PC-3 (cell line): ENCODE data around the gene FOXK1. TPM values are rescaled to one million over a fixed set of nuclear protein-coding genes. Genes with fewer than 3 reads are reported as not detected.

ENCODE experiments used
- ATAC-seq: fragments of 200-7000 bp; cut with Tn5 transposase; 2 replicates; pipeline ENCODE4 v1.9.1; 2020; ENCODE audit warnings: mild to moderate bottlenecking, moderate library complexity
- BruUV-seq: library from RNA; stranded (reverse); fragments of 400-500 nt; replicated peaks from 2 replicates; lab custom pipeline; 2021; lab: Mats Ljungman, UMichigan
- CTCF ChIA-PET: fragments of 300-600 bp; sonication (Branson Sonifier 250); formaldehyde crosslinking; loops from one replicate; lab custom pipeline; 2022; ENCODE audit warnings: antibody characterized with exemption; lab: Charles Lee
- POLR2A ChIA-PET: fragments of 300-600 bp; sonication (Branson Sonifier 250); formaldehyde crosslinking; loops from one replicate; lab custom pipeline; 2022; ENCODE audit warnings: antibody characterized with exemption; ENCODE audit not compliant: unreplicated experiment; lab: Charles Lee
- DNase-seq: peaks from one replicate; pipeline ENCODE4 v3.0.0-alpha.2; 2015
- H2AFZ ChIP-seq: fragments of 300-600 bp; sonication (generic); 2 replicates; pipeline ENCODE4 v1.6.0; 2016; ENCODE audit warnings: antibody characterized with exemption, low read length
- H3F3A ChIP-seq: fragments of 300-600 bp; sonication (generic); one replicate; pipeline ENCODE4 v1.6.0; 2017; ENCODE audit warnings: antibody characterized with exemption, low read length, control low read depth, mild to moderate bottlenecking; ENCODE audit not compliant: unreplicated experiment
- H3K27ac ChIP-seq: fragments of 300-600 bp; sonication (generic); 2 replicates; pipeline ENCODE4 v1.5.1; 2016; ENCODE audit warnings: mild to moderate bottlenecking, low read length
- H3K27me3 ChIP-seq: fragments of 300-600 bp; sonication (generic); 2 replicates; pipeline ENCODE4 v1.6.1; 2016; ENCODE audit warnings: low read length, mixed read lengths
- H3K36me3 ChIP-seq: fragments of 300-600 bp; sonication (generic); 2 replicates; pipeline ENCODE4 v1.6.1; 2016; ENCODE audit warnings: low read depth, mixed run types, low read length, mixed read lengths
- H3K4me1 ChIP-seq: fragments of 300-600 bp; sonication (generic); 2 replicates; pipeline ENCODE4 v1.5.1; 2016; ENCODE audit warnings: low read length; ENCODE audit not compliant: insufficient read depth
- H3K4me2 ChIP-seq: fragments of 300-600 bp; sonication (generic); 2 replicates; pipeline ENCODE4 v1.6.0; 2016; ENCODE audit warnings: low read length
- H3K4me3 ChIP-seq: fragments of 300-600 bp; sonication (generic); 2 replicates; pipeline ENCODE4 v1.5.1; 2016; ENCODE audit warnings: mild to moderate bottlenecking, low read length, mixed read lengths
- H3K79me2 ChIP-seq: fragments of 300-600 bp; sonication (generic); 2 replicates; pipeline ENCODE4 v1.6.1; 2017; ENCODE audit warnings: low read length, mixed read lengths
- H3K9ac ChIP-seq: fragments of 300-600 bp; sonication (generic); 2 replicates; pipeline ENCODE4 v1.6.0; 2016; ENCODE audit warnings: mild to moderate bottlenecking, low read length
- H3K9me2 ChIP-seq: fragments of 300-600 bp; sonication (generic); replicated peaks from 2 replicates; pipeline ENCODE4 v1.6.1; 2016; ENCODE audit warnings: mixed run types, low read length, mixed read lengths
- H3K9me3 ChIP-seq: fragments of 300-600 bp; sonication (generic); 2 replicates; pipeline ENCODE4 v1.6.1; 2016; ENCODE audit warnings: low read length, mixed read lengths
- H4K20me1 ChIP-seq: fragments of 300-600 bp; sonication (generic); 2 replicates; pipeline ENCODE4 v1.6.1; 2016; ENCODE audit warnings: low read length, mixed read lengths
- CTCF ChIP-seq: fragments of 300-600 bp; sonication (generic); conservative IDR thresholded peaks from 2 replicates; pipeline ENCODE4 v1.5.1; 2017; ENCODE audit warnings: antibody characterized with exemption, low read depth, mild to moderate bottlenecking, low read length
- EZH2 ChIP-seq: fragments of 300-600 bp; sonication (generic); IDR thresholded peaks from one replicate; pipeline ENCODE4 v1.6.1; 2017; ENCODE audit warnings: antibody characterized with exemption, mild to moderate bottlenecking, low read length; ENCODE audit not compliant: unreplicated experiment
- EZH2phosphoT487 ChIP-seq: fragments of 300-600 bp; sonication (generic); IDR thresholded peaks from 2 replicates; pipeline ENCODE4 v1.6.1; 2018; ENCODE audit warnings: mild to moderate bottlenecking, antibody characterized with exemption, low read length, borderline replicate concordance
- intact Hi-C: fragments of 100-400 bp; cut with micrococcal nuclease; formaldehyde crosslinking; loops from 2 replicates; pipeline ENCODE4 v1.9.0; 2023
- total RNA-seq: library from RNA; depleted of rRNA; stranded (reverse); fragments of >200 nt; gene quantifications from 2 replicates; pipeline ENCODE4 v1.2.3, GENCODE V29; 2014

FOXK1 gene
- total RNA-seq, 1 experiment from 2014 or later = 13.2 TPM

GRCh38 chr7:4791101-4791737, 109.1 kb downstream of the FOXK1 start:
- no peak for TF ChIP-seq CTCF
- TF ChIP-seq EZH2phosphoT487 = no peak
- no peak for TF ChIP-seq EZH2
- Histone ChIP-seq H4K20me1 (no peaks in the 10 kb centered on the region), H3K9me3 (no peaks in the 10 kb centered on the region), H3K9ac (no peak overlapping the region), H3K9me2 (no peaks in the 10 kb centered on the region), H3F3A (no peaks in the 10 kb centered on the region), H3K27me3 (no peaks in the 10 kb centered on the region), H3K36me3 (peaks cover 4% of the 10 kb centered on the region; the same call in 1 of the 2 replicates), H3K4me2 (no peak overlapping the region), H3K4me1 (no peaks in the 10 kb centered on the region), H3K27ac (no peak overlapping the region), H3K4me3 (no peak overlapping the region), H2AFZ (no peak overlapping the region), H3K79me2 (no peaks in the 10 kb centered on the region)
- ChIA-PET POLR2A (no interaction called here), CTCF (interaction anchor here (1.2 kb wide), 1 partner anchor 91 kb away, joined by 3 read pairs; no protein-coding TSS in a partner anchor)
- no peak for ATAC-seq
- TSS peak; percentile 9 for BruUV-seq
- intact Hi-C loops = no loop called here
- DNase-seq = no peak

GRCh38 chr7:4791738-4792536, 109.8 kb downstream of the FOXK1 start:
- Histone ChIP-seq H2AFZ (no peak overlapping the region), H3K79me2 (no peaks in the 10 kb centered on the region), H3K36me3 (peaks cover 4% of the 10 kb centered on the region; the same call in 1 of the 2 replicates), H3K4me1 (no peaks in the 10 kb centered on the region), H3K4me2 (no peak overlapping the region), H3K4me3 (no peak overlapping the region), H3F3A (no peaks in the 10 kb centered on the region), H3K9me2 (no peaks in the 10 kb centered on the region), H3K9me3 (no peaks in the 10 kb centered on the region), H4K20me1 (no peaks in the 10 kb centered on the region), H3K9ac (no peak overlapping the region), H3K27me3 (no peaks in the 10 kb centered on the region), H3K27ac (no peak overlapping the region)
- ATAC-seq (peak; percentile 27; the same call in 1 of the 2 replicates), DNase-seq (no peak)
- BruUV-seq = no TSS peak
- ChIA-PET CTCF (interaction anchor here (1.2 kb wide), 1 partner anchor 91 kb away, joined by 3 read pairs; no protein-coding TSS in a partner anchor), POLR2A (no interaction called here)
- peak; percentile 48 for TF ChIP-seq CTCF
- no peak for TF ChIP-seq EZH2
- no peak for TF ChIP-seq EZH2phosphoT487
- intact Hi-C loops = no loop called here
